Ecto neural progenitor cell (in vitro differentiated cells): ENCODE data around the gene ZMIZ1.

Experiments
- DNase-seq: peaks from one replicate; pipeline ENCODE4 v3.0.0-alpha.2; 2018; ENCODE audit warnings: low spot score

Gene ZMIZ1

DNA sequence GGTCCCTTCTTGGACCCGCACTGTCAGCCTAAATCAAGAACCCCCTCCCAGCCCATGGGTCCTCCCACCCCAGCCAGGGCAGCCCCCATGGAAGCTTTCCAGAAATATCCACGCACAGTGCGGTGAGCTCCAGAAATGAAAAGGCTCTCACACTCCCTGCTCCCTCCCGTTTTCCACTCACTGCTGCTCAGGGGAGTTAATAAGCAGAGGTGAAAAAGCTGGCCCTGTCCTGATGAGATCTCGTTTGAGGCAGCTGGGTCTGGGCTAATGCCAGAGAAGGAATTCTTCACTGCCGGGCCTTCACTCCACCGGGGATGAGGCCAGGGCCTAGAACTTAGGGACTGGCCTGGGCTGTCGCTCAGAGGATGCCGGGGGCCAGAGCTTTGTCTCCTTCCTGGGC, 102.2 kb downstream of the ZMIZ1 start:
- DNase-seq, result no peak

DNA sequence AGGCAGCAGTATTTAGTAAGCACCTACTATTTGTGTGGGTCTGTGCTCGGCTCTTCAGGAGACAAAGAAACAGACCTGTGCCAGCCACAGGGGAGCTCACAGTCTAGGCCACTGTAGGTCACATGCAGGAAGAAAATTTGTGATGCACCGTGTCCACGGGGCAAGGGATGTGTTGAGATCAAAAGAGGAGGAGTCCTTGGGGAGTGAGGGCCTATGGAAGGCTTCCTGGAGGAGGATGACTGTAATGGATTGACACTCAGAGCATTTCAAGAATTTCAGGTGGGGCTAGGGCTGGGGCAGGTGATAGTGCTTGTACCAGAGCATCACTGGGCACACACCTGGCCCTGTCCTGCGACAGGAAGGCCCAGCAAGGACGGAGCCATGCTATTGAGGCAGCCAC, 102.7 kb downstream of the ZMIZ1 start:
- no peak for DNase-seq

DNA sequence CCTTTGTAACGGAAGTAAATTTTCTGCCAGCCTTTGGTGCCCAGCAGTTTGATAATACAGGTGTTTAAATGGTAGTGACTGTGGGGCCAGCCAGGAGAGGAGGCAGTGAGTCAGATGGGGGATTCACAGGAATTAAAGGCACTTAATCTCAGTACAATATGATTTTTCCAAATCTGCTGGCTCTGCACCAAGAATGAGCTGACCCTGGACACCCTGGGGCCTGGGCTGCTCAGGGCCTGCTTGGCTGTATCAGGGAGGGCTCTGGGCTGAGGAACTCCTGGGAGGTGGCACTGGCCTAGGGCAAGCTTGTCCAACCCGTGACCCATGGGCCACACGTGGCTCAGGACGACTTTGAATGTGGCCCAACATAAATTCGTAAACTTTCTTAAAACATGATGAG, 104.1 kb downstream of the ZMIZ1 start:
- DNase-seq, result no peak

DNA sequence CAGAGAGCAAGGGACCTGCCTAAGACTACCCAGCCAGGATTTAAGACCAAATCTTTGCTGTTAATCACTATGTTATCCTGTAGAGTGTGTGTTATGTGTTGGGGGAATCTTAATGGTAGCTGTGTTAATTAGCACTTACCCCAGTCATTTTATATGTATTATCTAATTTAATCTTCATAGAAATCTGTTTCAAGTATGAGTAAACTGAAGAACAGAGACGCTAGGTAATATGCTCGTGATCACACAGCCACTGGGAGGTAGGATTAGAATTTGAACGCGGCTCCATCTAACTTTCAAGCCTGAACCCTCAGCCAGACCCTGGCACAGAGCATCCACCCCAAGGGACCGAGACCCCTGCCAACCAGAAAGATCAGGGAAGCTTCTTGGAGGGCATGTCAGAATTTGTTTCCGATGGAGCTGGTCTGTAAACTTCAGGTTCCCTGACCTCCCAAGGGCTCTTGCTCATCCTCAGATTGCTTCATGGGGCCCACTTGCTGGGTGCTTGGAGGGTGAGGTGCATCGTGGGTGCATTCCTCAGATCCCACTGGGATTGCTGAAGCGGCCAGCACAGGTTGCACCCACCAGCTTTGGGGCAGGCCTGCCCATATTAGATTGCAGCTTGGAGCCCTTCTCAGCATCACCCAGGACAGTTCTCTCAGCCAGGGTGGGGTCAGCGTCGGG, 105.0 kb downstream of the ZMIZ1 start:
- DNase-seq, result no peak

DNA sequence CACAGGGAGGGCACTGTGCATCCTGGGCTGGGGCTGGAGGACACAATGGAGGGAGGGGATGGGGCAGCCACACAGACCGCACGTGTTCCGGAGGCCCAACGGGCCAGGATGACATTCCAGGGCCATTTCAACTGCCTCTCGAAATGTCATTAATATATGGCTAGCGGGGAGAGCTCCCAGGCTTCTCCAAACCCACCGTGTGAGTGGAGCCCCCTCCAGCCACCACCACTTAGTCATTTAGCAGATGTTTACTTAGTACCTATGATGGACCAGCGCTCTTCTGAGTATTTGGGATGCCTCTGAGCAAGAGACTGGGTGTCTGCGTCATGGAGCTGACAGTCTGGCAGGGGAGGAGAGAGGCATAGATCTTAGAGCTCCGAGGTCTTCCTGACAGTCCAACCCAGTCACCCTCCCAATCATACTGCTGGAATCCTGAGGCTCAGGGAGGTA, 107.3 kb downstream of the ZMIZ1 start:
- no peak for DNase-seq

DNA sequence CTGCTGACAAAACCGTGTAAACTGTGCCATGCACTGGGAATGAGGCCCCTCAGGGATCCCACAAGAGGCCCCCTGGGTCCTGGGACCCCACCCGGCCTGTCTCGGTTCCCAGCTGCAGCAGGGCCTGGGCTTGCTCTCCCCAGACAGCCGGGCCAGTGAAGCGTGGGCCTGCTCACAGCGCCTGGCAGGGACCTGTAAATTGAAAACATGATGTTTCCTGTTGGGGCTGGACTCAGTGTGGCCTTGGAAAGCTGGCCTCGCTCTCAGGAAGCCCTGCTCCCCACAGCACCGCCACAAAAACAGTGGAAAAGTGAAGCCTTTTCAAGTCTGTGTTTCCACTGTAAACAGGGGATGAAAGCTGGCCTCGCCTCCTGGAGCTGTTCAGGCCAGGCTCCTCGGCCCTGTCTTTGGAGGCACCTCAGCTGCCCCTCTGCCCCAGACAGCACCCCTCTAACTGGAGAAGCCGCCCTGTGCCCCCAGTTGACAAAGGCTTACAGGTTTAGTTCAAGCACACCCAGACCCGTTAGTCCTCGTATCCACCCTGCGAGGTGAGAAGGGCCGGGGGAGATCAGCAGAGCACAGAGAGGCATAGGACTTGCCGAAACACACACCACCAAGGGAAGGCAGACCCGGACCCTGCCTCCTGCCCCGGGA, 108.3 kb downstream of the ZMIZ1 start:
- no peak for DNase-seq

DNA sequence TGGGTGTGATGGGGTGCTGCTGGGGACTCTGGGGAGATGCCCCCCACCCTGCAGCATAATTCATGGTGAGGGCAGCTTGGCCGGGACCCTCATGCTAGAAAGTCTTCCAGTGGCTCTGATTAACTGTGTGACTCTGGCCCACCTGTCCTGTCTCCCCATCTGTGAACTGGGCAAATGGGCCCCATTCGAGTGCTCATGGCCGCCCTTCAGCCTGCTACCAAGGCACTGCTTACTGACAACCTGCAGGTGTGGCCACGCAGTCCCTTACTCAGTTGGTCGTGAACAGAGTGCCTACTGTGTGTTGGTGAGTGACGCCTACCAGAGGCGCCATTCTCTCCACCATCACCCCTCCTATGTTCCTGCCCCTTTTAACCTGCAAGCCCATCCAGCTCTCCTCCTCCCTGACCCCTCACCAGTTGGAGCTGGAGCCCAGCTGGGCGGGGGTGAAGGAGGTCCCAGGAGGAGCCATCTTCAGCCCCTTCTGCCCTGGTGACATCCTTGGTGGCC, 109.4 kb downstream of the ZMIZ1 start:
- DNase-seq, result no peak

DNA sequence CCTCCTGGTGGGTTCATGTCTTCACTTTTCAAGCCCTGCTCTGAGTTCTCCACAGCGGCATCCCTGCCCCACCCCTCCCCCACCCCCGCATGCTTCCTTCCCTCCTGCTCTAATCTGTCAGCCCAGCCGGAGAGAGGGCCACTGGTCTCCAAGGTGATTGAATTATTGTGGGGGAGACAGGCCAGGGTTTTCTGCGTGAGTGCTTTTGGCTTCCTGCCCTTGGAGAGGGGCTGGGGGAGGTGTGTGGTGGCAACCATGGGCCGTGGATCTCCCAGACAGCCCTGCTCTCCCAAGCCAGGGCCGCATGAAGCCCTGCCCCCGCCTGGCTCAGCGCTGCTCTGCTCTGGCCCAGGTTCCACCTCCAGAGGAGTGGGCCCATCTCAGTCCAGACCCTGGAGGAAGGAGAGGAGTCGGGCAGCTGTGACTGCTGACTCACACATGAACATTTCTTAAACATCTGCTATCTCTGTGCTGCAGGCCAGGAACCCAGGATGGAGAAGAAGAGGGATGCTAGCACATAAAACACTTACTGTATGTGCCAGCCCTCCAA, 109.9 kb downstream of the ZMIZ1 start:
- peak; percentile 71 for DNase-seq

DNA sequence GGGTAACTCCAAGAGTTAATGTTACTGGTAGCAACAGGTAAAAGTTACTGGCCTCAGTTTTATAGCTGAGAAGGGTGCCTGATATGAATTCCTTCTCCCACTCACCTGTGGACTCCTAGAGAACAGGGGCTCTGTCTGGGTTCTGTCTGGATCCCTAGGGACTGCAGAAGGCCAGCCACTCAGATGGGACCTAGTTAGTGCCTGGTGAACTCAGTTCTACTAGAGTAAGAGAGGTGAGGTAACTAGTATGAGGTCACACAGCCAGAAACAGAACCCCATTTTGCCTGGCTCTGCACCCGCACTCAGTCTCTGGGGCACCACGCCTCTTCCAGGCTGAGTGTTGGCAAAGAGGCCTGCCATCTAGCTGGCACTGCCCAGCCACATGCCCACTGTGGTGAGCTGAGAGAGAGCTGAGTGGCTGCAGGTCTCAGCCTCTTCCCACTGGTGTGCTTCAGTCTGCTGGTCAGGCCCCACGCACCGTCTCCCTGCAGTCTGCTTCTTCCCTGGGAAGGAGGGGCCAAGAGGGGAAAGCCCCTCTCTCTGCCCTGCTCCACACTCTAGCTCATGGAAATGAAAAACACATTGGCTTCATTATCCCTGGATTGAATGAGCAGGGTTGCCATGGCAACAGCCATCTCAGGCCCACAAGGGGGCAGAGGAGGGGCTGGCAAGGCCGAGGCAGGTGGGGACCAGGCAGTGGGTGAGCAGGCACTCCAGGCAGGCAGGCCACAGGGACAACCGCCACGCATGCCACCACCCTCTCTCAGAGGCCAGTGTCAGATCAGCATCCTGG, 110.6 kb downstream of the ZMIZ1 start:
- DNase-seq, result peak; percentile 76

DNA sequence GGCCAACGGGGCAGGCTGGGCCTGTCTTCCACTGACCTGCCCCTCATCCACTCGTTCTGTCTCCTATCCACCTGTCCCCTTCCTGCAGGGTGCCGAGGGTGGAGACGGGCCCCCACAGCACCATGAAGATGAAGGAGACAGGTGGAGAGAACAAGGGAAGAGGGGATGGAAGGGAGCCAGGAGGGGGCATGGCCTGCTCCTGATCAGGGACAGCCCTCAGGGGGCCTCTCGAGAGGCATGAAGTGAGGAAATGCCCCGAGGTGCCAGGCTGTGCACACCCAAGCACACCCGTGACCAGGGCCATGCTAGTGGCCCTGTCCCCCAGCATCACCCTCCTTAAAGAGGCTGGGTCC, 111.2 kb downstream of the ZMIZ1 start:
- no peak for DNase-seq

DNA sequence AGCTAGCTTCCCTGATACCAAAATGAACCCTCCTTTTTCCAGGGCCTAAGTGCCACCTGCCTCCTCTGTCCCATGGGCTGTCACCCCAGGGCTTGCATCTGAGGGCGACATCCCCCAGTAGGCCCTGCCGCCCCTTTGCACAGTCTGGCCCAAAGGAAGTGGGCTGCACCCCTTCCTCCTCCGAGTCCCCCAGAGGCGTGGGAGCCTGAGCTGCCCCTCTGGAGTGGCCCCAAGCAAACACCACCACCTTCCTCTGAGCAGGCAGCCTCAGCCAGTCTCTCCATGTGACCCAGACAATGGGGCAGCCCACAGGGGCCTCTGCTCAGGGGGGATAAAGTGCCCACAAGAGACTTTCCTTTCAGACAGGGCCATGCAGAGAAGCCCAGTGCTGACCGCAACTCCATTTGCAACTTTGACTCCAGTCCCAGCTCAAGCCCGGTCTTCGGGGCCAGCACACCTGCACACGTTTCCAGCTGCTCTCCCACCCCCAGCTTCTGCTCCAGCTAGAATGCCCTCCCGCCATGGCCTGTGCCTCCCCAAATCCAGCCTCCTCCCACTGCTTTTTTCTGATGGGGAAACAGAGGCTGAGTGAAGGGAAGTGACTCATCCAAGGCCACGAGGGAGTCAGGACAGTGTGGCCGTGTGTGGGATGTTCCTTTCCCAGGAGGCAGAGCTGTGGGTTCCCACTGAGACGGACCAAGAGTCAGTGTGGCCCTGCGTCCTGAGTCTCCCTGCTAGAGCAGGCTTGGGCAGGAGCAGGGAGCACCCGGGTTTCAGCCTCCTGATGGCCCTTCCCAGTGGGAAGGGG, 111.9 kb downstream of the ZMIZ1 start:
- DNase-seq, result no peak

DNA sequence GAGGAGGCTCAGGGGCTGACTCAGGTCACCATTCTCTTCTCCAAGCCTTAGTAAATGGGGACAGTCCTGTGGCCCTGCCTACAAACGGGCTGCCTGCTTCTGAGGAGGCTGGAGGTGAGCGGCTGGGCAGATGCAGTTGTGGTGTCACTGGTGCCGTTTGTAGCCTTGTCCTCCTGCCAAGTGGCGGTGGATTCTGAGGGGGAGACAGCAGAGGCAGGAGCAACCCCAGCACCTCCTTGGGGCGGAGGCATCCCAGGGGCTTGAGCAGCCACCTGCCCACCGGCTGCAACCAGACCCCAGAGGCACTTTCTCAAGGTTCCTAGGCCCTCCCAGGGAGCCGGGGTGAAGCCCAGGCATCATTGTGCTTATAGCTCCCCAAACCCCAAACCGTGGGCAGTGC, 112.5 kb downstream of the ZMIZ1 start:
- no peak for DNase-seq

DNA sequence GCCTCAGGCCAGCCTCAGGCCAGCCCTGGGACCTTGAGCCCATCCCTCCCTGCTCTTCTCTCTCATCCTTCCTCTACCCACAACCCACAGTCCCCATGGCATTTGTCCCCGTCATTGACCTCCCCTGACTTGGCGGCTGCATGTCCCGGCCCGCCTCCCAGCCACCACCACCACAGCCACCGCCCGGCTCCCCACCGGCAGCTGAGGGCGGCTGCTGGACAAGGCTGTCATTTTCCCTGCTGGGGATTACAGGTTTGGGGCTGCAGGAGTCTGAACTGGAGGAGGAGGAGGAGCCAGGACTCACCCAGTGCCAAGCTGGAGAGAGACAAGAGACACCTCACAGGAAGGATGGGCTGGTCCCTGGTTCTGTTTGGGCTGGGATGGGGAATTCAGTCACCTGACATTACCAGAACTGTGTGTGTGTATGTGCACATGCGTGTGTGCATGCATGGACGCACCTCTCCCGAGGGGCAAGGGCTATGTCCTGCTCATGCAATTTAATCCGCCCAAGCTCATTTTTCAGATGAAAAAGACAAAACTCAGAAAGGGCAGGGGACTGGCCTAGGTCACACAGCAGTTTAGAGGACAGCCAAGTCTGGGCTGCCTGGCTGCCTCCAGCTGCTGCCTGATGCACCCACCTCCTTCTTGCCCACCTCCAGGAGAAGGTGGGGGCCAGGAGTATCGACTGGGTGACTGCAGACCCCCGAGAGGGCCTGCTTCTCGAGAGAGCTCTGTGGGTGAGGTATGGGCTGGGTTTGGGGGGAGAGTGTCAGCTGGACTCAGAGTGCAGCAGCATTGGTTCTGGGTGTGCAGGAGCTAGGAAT, 113.1 kb downstream of the ZMIZ1 start:
- no peak for DNase-seq

DNA sequence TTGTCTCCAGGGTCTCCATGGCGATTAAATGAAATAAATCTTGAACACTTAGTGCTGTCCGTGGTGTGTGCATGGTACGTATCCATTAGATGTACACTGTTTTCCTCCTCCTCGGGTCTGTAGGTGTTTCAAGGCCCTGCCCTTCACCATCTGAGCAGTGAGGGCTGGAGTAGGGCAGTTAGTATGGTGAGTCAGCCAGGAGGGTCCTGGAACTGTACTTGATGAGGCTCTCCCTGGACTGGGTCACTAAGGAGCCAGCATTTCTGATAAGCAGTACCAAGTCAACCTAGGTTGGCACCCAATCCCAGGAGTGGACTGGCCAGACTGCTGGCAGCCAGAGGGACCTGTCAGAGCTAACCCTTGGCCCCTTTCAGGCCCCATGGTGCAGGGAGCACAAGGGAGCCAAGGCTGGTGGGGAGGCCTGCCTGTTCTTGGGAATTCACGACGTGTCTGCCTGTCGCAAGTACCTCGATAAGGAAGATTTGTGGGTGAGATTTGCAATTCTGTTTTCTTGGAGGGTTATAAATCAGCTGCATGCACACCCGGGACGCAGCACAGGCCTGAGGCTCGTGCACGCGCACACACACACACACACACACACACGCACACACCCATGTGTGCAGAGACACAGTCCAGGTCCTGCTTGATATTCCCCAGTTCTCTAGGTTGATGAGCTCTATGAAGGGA, 114.2 kb downstream of the ZMIZ1 start:
- no peak for DNase-seq

DNA sequence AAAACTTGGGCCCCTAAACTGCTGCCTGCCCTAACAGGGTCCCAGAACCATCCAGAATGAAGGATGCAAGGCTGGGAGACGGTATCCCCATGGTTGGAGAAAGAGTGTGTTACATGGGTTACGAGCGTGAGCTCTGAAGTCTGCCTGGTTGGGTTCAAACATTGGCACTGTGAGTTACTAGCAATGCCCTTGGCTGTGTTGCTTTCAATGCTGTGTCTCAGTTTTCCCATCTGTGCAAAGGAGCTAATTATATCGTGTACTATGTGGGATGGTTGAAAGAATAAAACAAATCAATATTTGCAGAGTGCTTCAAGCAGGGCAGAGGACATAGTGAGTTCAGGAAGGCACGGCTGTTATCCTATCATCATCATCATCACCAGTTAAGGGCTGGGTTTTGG, 114.7 kb downstream of the ZMIZ1 start:
- DNase-seq, result no peak

DNA sequence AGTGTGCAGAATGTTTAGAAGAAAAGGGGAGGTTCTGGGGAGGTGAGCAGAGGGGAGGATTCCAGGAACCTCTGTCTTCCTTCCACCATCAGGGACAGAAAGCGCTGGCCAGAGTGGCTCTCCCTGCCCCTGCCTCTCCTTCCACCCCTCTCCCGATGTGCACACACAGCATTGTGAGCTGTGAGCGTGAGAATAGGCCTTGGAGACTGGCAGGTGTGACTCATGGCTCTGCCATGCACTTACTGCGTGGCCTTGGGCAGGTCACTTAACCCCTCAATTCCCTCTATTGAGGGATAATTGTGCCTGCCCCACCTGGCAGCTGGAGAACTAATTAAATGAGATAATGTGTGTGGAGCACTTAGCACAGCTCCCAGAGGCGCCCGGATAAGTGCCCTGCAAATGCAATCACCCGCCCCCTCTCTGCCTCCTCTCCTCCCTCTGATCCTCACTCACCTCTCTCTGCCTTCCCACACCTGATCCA, 115.4 kb downstream of the ZMIZ1 start:
- DNase-seq, result no peak

DNA sequence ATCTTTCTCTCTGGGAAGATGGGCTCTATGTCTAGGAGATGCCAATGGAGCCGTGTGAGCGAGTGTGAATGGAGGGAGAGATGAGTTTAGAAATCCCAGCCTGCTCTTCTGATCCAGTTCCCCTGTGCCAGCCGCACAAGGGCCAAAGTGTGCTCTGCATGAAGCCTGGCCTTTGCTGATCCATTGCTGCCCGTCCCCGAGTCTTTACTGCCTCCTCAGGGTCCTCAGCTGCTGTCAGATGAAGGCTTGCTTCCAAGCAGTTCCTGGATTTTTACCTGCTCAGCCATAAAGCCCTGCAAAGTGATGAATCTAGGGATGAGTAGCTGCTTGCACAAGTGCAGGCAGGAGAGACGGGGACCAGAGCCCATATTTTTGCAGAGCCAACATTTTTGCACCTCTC, 115.9 kb downstream of the ZMIZ1 start:
- no peak for DNase-seq

DNA sequence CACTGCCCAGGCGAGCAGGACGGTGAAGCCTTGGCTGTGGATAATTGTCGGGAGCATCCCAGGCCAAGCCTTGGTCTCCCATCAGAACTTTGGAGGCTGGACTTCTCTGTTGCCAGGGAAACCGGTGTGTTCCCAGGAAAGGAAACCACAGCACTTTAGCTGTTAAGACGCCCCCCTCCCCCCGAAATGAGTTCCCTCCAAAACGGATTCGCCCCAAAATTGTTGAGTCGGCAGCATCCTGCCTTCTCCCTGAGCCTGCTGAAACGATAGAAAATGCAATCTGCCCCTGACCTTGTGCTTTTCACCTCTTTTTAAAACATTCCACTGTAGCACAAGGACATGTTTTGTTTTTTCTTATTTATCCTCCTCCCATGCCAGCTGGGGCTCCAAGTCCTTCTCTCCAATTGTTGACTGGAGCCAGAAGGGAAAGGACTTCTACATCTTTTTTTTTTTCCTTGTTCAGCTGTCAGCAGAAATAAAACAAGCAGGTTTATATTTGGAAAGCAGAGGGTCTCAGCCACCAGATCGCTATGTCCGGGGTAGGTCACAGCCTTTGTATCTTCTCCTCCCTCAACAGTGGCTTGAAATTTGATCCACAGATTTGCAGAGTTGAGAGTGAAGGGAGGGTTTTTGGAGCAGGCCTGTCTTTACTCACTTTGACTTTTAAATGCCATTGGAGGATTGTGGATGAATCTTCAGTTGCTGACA, 116.5 kb downstream of the ZMIZ1 start:
- DNase-seq, result no peak

DNA sequence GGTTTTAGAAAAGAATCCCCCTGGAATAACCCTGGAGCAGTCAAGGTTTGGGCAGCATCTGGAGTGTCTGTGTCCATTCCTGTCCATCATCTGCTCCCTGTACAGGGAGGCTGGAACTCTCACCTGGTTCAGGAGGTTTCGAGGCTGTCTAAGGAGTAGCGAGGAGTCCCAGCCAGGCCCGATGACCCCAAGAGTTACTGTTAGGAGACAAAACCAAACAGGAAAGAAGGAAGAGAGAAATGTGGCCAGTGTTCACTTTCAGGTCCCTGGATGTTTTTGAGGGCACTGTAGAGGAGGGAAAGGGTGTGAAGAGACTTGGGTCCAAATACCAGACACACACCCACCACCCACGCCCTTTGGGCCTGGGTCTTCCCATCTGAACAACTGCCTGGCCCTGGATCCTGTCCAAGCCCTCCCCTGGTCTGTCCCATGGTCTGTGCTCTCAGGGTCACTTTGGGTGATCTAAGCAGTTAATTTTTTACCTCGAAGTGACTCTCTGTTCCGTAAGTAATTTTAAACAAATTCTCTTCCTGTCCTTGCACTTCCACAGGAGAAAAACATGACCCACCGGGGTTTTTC, 117.1 kb downstream of the ZMIZ1 start:
- no peak for DNase-seq
